Measurements from ENCODE around the gene VSIG10.

- TF ChIP-seq CTCF (IDR thresholded peaks at IDR 0.05) = no peak
- TF ChIP-seq POLR2A (IDR thresholded peaks at IDR 0.05) = no peak
- TF ChIP-seq EP300 (IDR thresholded peaks at IDR 0.05) = no peak
- TF ChIP-seq POLR2AphosphoS5 (IDR thresholded peaks at IDR 0.05) = no peak
Measured at GRCh38 chr12:118127867-118128266, 24.1 kb upstream of the VSIG10 start.
